ENCODE measurements around the gene PPM1B. TPM values are rescaled to one million over a fixed set of nuclear protein-coding genes. Genes with fewer than 3 reads are reported as not detected.

The PPM1B gene
- total and polyA plus RNA-seq, 9 of the 15 experiments (the other 6 are each of a cell fraction or from before 2014, with no cell fraction given), result 8.9 to 44.0 (median 28.6) TPM

GRCh38 chr2:44137048-44137447, 31.6 kb upstream of the PPM1B start:
- peaks cover 0 to 2% of the 10 kb centered on the region in 2 experiments; a peak in 1 of 5 replicates for H3K27me3 ChIP-seq (ENCODE audit: control insufficient read depth in 2 of 2, insufficient read depth in 2 of 2, low read length in 2 of 2)
- BruUV-seq (replicated peaks), result no TSS peak
- H4K20me1 ChIP-seq (replicated peaks; ENCODE audit: control insufficient read depth, insufficient read depth, low read length), result no peaks in the 10 kb centered on the region
- H3K79me2 ChIP-seq (ENCODE audit: control insufficient read depth, insufficient read depth, low read length), result no peaks in the 10 kb centered on the region
- H3K36me3 ChIP-seq (ENCODE audit: control insufficient read depth, insufficient read depth, low read length), result no peaks in the 10 kb centered on the region
- POLR2A ChIA-PET, result interaction anchor here (0.6 kb wide), 1 partner anchor 19 kb away, joined by 3 read pairs; no protein-coding TSS in a partner anchor
- TF ChIP-seq ZBTB12 (CRISPR knock-in tag; IDR thresholded peaks at IDR 0.05), result no peak
- TF ChIP-seq ZNF695 (CRISPR knock-in tag; IDR thresholded peaks at IDR 0.05), result no peak
- TF ChIP-seq DMBX1 (CRISPR knock-in tag; IDR thresholded peaks at IDR 0.05; ENCODE audit: borderline replicate concordance), result no peak
- TF ChIP-seq CREM (IDR thresholded peaks at IDR 0.05; ENCODE audit: low read depth), result no peak
- no peak for TF ChIP-seq CTCFL (IDR thresholded peaks at IDR 0.05; ENCODE audit: borderline replicate concordance, insufficient read depth, low read depth, low read length, poor library complexity, severe bottlenecking)
- TF ChIP-seq HDAC8 (tag; IDR thresholded peaks at IDR 0.05), result no peak
- no peak for TF ChIP-seq ZC3H8 (IDR thresholded peaks at IDR 0.05)
- TF ChIP-seq TAL1 (IDR thresholded peaks at IDR 0.05), result no peak
- TF ChIP-seq ATF7 (IDR thresholded peaks at IDR 0.05), result no peak
- TF ChIP-seq ELF2 (CRISPR knock-in tag; IDR thresholded peaks at IDR 0.05), result no peak
- no peak overlapping the region for H2AFZ ChIP-seq (ENCODE audit: low read depth, low read length)
- WGBS (ENCODE audit: insufficient coverage, low coverage, missing lambda C conversion rate), result 14% methylated on average over 4 of the region's 4 CpGs
- CTCF ChIA-PET (ENCODE audit: low intra/inter-chr PET ratio), result no interaction called here
- H3K9me3 ChIP-seq (replicated peaks; ENCODE audit: control insufficient read depth, insufficient read depth, low read depth, low read length), result no peaks in the 10 kb centered on the region
- no peak overlapping the region for H3K4me2 ChIP-seq (ENCODE audit: insufficient read depth, low read length)
- no peaks in the 10 kb centered on the region for H3K4me1 ChIP-seq (replicated peaks in 1 of 2; ENCODE audit: control insufficient read depth in 2 of 2, insufficient read depth in 2 of 2, low read length in 2 of 2)
- intact Hi-C loops (cut with micrococcal nuclease) (no loop called here), in situ Hi-C loops (cut with MboI) (no loop called here)
- H3K27ac ChIP-seq (ENCODE audit: extremely low read depth, low read depth, low read length), result no peak overlapping the region
- H3K4me3 ChIP-seq, result no peak overlapping the region
- H3K9me1 ChIP-seq (ENCODE audit: control insufficient read depth, insufficient read depth, low read length), result no peaks in the 10 kb centered on the region
- FAIRE-seq (no peak), DNase-seq (ENCODE audit: extremely low read depth in 1 of 4, low spot score in 3 of 4) (no peak), ATAC-seq (no peak)
- no peak overlapping the region for H3K9ac ChIP-seq (ENCODE audit: insufficient read depth in 1 of 2, low read depth in 2 of 2, low read length in 2 of 2)

Measured in K562 (cell line).